ENCODE data around the gene CCDC186. TPM values are rescaled to one million over a fixed set of nuclear protein-coding genes. Genes with fewer than 3 reads are reported as not detected.

Gene CCDC186
- total and polyA plus RNA-seq, 2 donors (not counting 1 experiment from before 2014, with no cell fraction given) = 13.0 to 15.7 TPM

DNA sequence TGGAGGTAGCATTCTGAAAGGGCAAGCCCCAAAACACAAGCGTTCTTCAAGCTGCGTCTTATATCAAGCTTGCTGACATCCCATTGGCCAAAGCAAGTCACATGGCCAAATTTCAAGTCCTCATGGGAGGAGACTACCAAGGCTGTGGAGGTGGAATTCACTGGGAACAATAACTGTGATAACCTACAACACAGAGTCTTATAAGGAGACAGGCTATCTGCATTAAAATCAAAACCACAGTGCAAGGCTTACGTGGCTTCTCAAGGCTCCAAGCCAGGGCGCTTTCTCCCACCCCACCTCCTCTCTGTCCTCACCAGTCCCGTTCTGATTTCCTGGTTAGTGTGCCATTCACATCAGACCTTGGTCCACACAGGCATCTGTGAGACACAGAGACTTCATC is 91.0 kb downstream of the CCDC186 start:
- no peak for TF ChIP-seq EZH2 (IDR thresholded peaks at IDR 0.05; ENCODE audit: low read length, missing control alignments)
- TF ChIP-seq, protein P1, sequence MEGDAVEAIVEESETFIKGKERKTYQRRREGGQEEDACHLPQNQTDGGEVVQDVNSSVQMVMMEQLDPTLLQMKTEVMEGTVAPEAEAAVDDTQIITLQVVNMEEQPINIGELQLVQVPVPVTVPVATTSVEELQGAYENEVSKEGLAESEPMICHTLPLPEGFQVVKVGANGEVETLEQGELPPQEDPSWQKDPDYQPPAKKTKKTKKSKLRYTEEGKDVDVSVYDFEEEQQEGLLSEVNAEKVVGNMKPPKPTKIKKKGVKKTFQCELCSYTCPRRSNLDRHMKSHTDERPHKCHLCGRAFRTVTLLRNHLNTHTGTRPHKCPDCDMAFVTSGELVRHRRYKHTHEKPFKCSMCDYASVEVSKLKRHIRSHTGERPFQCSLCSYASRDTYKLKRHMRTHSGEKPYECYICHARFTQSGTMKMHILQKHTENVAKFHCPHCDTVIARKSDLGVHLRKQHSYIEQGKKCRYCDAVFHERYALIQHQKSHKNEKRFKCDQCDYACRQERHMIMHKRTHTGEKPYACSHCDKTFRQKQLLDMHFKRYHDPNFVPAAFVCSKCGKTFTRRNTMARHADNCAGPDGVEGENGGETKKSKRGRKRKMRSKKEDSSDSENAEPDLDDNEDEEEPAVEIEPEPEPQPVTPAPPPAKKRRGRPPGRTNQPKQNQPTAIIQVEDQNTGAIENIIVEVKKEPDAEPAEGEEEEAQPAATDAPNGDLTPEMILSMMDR (conservative IDR thresholded peaks at IDR 0.05 in 1 of 2, IDR thresholded peaks at IDR 0.05 in 1 of 2; ENCODE audit: low read depth in 1 of 2, low read length in 2 of 2) = no peak
- Histone ChIP-seq H3K4me1 (ENCODE audit: control insufficient read depth, extremely low read depth, insufficient read depth, low read length) (no peaks in the 10 kb centered on the region), H2AFZ (ENCODE audit: low read length) (no peak overlapping the region), H3K4me2 (ENCODE audit: extremely low read depth, insufficient read depth, low read length) (no peak overlapping the region), H3K36me3 (ENCODE audit: control insufficient read depth, insufficient read depth, low read length) (no peaks in the 10 kb centered on the region), H4K20me1 (ENCODE audit: control insufficient read depth, extremely low read depth, insufficient read depth, low read length) (no peaks in the 10 kb centered on the region), H3K4me3 (replicated peaks in 1 of 4; ENCODE audit: control extremely low read depth in 1 of 4, insufficient read depth in 1 of 4, low read depth in 3 of 4, low read length in 4 of 4) (no peak overlapping the region), H3K9ac (ENCODE audit: insufficient read depth, low read length) (no peak overlapping the region), H3K27me3 (ENCODE audit: control insufficient read depth, insufficient read depth, low read length) (no peaks in the 10 kb centered on the region), H3K9me3 (ENCODE audit: control insufficient read depth, insufficient read depth, low read depth, low read length) (no peaks in the 10 kb centered on the region), H3K27ac (ENCODE audit: insufficient read depth, low read length) (no peak overlapping the region), H3K79me2 (ENCODE audit: control insufficient read depth, insufficient read depth, low read length) (no peaks in the 10 kb centered on the region)
- DNase-seq (ENCODE audit: low read depth in 2 of 2) = no peak

DNA sequence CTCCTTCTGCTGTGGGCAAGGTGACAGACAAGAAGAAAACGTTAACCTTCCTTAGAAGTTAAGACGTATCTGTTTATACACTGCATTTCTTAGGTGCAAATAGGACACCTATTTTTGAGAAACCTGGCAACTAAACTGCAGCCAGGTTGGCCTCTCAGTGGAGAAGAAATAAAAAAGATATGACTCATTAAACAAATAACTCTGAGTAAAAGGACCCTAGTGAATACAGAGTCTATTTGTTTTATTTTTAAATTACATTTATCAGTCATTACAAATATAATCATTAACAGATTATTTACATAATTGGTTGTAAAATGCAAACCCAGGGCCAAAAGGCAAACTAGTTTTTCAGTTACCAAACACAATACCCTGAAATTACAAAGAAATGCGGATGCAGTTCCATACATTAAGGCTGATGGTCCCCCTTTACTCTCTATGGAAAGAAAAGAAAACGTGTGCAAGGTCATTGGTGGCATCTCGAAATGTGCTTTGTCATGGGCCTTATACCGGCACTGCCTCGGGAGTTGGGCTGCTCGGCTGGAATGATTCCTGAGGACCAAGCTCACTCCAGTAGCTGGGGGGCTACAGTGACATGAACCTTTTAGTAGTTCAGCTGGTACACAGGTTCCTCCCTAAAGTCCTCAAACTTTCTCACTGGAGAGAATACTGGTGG is 92.0 kb downstream of the CCDC186 start:
- DNase-seq (ENCODE audit: low read depth in 2 of 2) = no peak
- Histone ChIP-seq H3K27ac (ENCODE audit: insufficient read depth, low read length) (no peak overlapping the region), H3K4me3 (replicated peaks in 1 of 4; ENCODE audit: control extremely low read depth in 1 of 4, insufficient read depth in 1 of 4, low read depth in 3 of 4, low read length in 4 of 4) (no peak overlapping the region), H3K9me3 (ENCODE audit: control insufficient read depth, insufficient read depth, low read depth, low read length) (no peaks in the 10 kb centered on the region), H4K20me1 (ENCODE audit: control insufficient read depth, extremely low read depth, insufficient read depth, low read length) (no peaks in the 10 kb centered on the region), H3K4me1 (ENCODE audit: control insufficient read depth, extremely low read depth, insufficient read depth, low read length) (no peaks in the 10 kb centered on the region), H3K36me3 (ENCODE audit: control insufficient read depth, insufficient read depth, low read length) (no peaks in the 10 kb centered on the region), H3K4me2 (ENCODE audit: extremely low read depth, insufficient read depth, low read length) (no peak overlapping the region), H2AFZ (ENCODE audit: low read length) (no peak overlapping the region), H3K9ac (ENCODE audit: insufficient read depth, low read length) (no peak overlapping the region), H3K27me3 (ENCODE audit: control insufficient read depth, insufficient read depth, low read length) (no peaks in the 10 kb centered on the region), H3K79me2 (ENCODE audit: control insufficient read depth, insufficient read depth, low read length) (no peaks in the 10 kb centered on the region)
- TF ChIP-seq, protein P1 (conservative IDR thresholded peaks at IDR 0.05 in 1 of 2, IDR thresholded peaks at IDR 0.05 in 1 of 2; ENCODE audit: low read depth in 1 of 2, low read length in 2 of 2) = no peak
- no peak for TF ChIP-seq EZH2 (IDR thresholded peaks at IDR 0.05; ENCODE audit: low read length, missing control alignments)

DNA sequence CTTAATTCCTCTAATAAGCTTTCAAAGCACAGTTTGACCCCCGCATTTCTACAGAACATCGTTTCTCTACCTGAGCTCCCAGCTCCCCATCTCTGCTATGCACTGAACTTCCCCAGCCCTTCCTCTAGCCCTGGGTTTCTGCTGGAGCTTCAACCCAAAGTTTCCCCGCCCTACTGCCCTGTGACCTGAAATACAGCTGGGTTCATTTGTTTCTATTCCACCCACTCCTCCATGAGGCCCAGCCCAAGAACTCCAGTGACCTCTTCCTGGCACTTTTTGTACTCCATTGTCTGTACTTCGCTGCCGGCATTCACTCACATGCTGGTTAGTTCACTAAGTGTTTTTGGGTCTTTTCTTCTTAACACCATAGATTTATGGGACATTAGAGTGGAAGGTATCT is 94.6 kb downstream of the CCDC186 start:
- no peak overlapping the region for H3K27ac ChIP-seq (ENCODE audit: insufficient read depth, low read length)
- H3K9ac ChIP-seq (ENCODE audit: insufficient read depth, low read length) = no peak overlapping the region
- no peaks in the 10 kb centered on the region for H3K27me3 ChIP-seq (ENCODE audit: control insufficient read depth, insufficient read depth, low read length)
- H4K20me1 ChIP-seq (ENCODE audit: control insufficient read depth, extremely low read depth, insufficient read depth, low read length) = no peaks in the 10 kb centered on the region
- TF ChIP-seq, protein P1 (conservative IDR thresholded peaks at IDR 0.05 in 1 of 2, IDR thresholded peaks at IDR 0.05 in 1 of 2; ENCODE audit: low read depth in 1 of 2, low read length in 2 of 2) = no peak
- no peak for TF ChIP-seq EZH2 (IDR thresholded peaks at IDR 0.05; ENCODE audit: low read length, missing control alignments)
- no peak for DNase-seq (ENCODE audit: low read depth in 2 of 2)
- no peak overlapping the region for H3K4me3 ChIP-seq (replicated peaks in 1 of 4; ENCODE audit: control extremely low read depth in 1 of 4, insufficient read depth in 1 of 4, low read depth in 3 of 4, low read length in 4 of 4)
- no peaks in the 10 kb centered on the region for H3K36me3 ChIP-seq (ENCODE audit: control insufficient read depth, insufficient read depth, low read length)
- no peaks in the 10 kb centered on the region for H3K4me1 ChIP-seq (ENCODE audit: control insufficient read depth, extremely low read depth, insufficient read depth, low read length)
- no peaks in the 10 kb centered on the region for H3K79me2 ChIP-seq (ENCODE audit: control insufficient read depth, insufficient read depth, low read length)
- H3K4me2 ChIP-seq (ENCODE audit: extremely low read depth, insufficient read depth, low read length) = no peak overlapping the region
- H2AFZ ChIP-seq (ENCODE audit: low read length) = no peak overlapping the region
- no peaks in the 10 kb centered on the region for H3K9me3 ChIP-seq (ENCODE audit: control insufficient read depth, insufficient read depth, low read depth, low read length)

Data from fibroblast of lung (primary cell).